HuH-7 (cell line): ENCODE measurements around the gene CWC25.
"Not testable (repeated sequence)": the region's sequence is repeated elsewhere in the genome, so short reads cannot be mapped to it uniquely, and the experiment has no call there.

Experiments
- DNase-seq: peaks from one replicate; pipeline ENCODE4 v3.0.0; 2011; ENCODE audit warnings: low spot score

The CWC25 gene

GRCh38 chr17:38852771-38853291 is 27.7 kb upstream of the CWC25 start:
- DNase-seq, result no peak

GRCh38 chr17:38851434-38851833 is 26.3 kb upstream of the CWC25 start:
- DNase-seq, result no peak

GRCh38 chr17:38850374-38850773 is 25.3 kb upstream of the CWC25 start:
- DNase-seq, result no peak

GRCh38 chr17:38848939-38849605 is 24.0 kb upstream of the CWC25 start:
- DNase-seq, result no peak

GRCh38 chr17:38848557-38848891 is 23.4 kb upstream of the CWC25 start:
- DNase-seq, result no peak

GRCh38 chr17:38844261-38844757 is 19.2 kb upstream of the CWC25 start:
- DNase-seq, result no peak

GRCh38 chr17:38825762-38826247 is 684 bp upstream of the CWC25 start:
- DNase-seq, result no peak

GRCh38 chr17:38815576-38816193 is 9.4 kb downstream of the CWC25 start:
- no peak for DNase-seq

GRCh38 chr17:38809828-38810227 is 15.3 kb downstream of the CWC25 start:
- DNase-seq, result no peak

GRCh38 chr17:38800237-38800760 is 24.8 kb downstream of the CWC25 start:
- DNase-seq, result no peak

- DNase-seq, result peak; percentile 94
Observed at GRCh38 chr17:38799501-38800236, 25.5 kb downstream of the CWC25 start, which contains the start of gene PIP4K2B. Gene PIP4K2B, minus strand, starts transcription at chr17:38799556. Its CDS starts 132 bp downstream, at chr17:38799424.

GRCh38 chr17:38798614-38799500 is 26.3 kb downstream of the CWC25 start:
- peak; percentile 31 for DNase-seq

GRCh38 chr17:38797828-38798227 is 27.3 kb downstream of the CWC25 start:
- DNase-seq, result no peak

GRCh38 chr17:38797158-38797490 is 28.0 kb downstream of the CWC25 start:
- no peak for DNase-seq

GRCh38 chr17:38796451-38797157 is 28.5 kb downstream of the CWC25 start:
- no peak for DNase-seq

- no peak for DNase-seq
Observed at GRCh38 chr17:38794221-38794620, 30.9 kb downstream of the CWC25 start.

- DNase-seq, result no peak
Observed at GRCh38 chr17:38791162-38791561, 34.0 kb downstream of the CWC25 start.

GRCh38 chr17:38790148-38790707 is 34.9 kb downstream of the CWC25 start:
- not testable (repeated sequence) for DNase-seq

GRCh38 chr17:38789185-38789584 is 35.9 kb downstream of the CWC25 start:
- no peak for DNase-seq

GRCh38 chr17:38787999-38788398 is 37.1 kb downstream of the CWC25 start:
- DNase-seq, result not testable (repeated sequence)
